ENCODE data around the gene SLC39A10. TPM values are rescaled to one million over a fixed set of nuclear protein-coding genes. Genes with fewer than 3 reads are reported as not detected.
A peak's percentile ranks its signal among the peaks of the same experiment; 100 is the strongest.

The SLC39A10 gene
- total RNA-seq, 1 donor from 2014 or later = 46.6 TPM

GRCh38 chr2:195633573-195633870 lies 23.5 kb upstream of the SLC39A10 start:
- TF ChIP-seq CTCF (IDR thresholded peaks at IDR 0.05; ENCODE audit: insufficient read depth, low read length, poor library complexity, severe bottlenecking) = no peak
- no peak for DNase-seq (ENCODE audit: low read depth)
- H3K27me3 ChIP-seq (ENCODE audit: control insufficient read depth, insufficient read depth, low read length) = no peaks in the 10 kb centered on the region
- no peak overlapping the region for H3K4me3 ChIP-seq (ENCODE audit: low read depth, low read length)
- H3K36me3 ChIP-seq (ENCODE audit: control insufficient read depth, insufficient read depth, low read length) = no peaks in the 10 kb centered on the region

- DNase-seq (ENCODE audit: low read depth) = no peak
- no peak for TF ChIP-seq CTCF (IDR thresholded peaks at IDR 0.05; ENCODE audit: insufficient read depth, low read length, poor library complexity, severe bottlenecking)
- H3K27me3 ChIP-seq (ENCODE audit: control insufficient read depth, insufficient read depth, low read length) = no peaks in the 10 kb centered on the region
- no peaks in the 10 kb centered on the region for H3K36me3 ChIP-seq (ENCODE audit: control insufficient read depth, insufficient read depth, low read length)
- H3K4me3 ChIP-seq (ENCODE audit: low read depth, low read length) = no peak overlapping the region
Observed at GRCh38 chr2:195633974-195634373, 23.1 kb upstream of the SLC39A10 start.

GRCh38 chr2:195636890-195637289 lies 20.1 kb upstream of the SLC39A10 start:
- Histone ChIP-seq H3K4me3 (ENCODE audit: low read depth, low read length) (no peak overlapping the region), H3K27me3 (ENCODE audit: control insufficient read depth, insufficient read depth, low read length) (no peaks in the 10 kb centered on the region), H3K36me3 (ENCODE audit: control insufficient read depth, insufficient read depth, low read length) (no peaks in the 10 kb centered on the region)
- no peak for TF ChIP-seq CTCF (IDR thresholded peaks at IDR 0.05; ENCODE audit: insufficient read depth, low read length, poor library complexity, severe bottlenecking)
- peak; percentile 58 for DNase-seq (ENCODE audit: low read depth)

DNA sequence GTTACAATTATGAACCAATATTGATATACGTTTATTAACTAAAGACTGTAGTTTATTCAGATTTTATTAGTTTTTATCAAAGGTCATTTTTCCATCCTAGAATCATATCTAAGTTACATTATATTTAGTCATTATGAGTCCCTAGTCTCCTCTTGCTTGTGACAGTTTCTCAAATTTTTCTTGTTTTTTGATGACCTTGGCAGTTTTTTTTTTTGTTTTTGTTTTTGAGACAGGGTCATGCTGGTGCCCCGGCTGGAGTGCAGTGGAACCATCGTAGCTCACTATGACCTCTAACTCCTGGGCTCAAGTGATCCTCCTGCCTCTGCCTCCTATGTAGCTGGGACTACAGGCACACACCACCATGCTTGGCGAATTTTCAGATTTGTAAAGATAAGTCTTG lies 18.3 kb upstream of the SLC39A10 start:
- TF ChIP-seq CTCF (IDR thresholded peaks at IDR 0.05; ENCODE audit: insufficient read depth, low read length, poor library complexity, severe bottlenecking) = no peak
- DNase-seq (ENCODE audit: low read depth) = no peak
- no peak overlapping the region for H3K4me3 ChIP-seq (ENCODE audit: low read depth, low read length)
- no peaks in the 10 kb centered on the region for H3K27me3 ChIP-seq (ENCODE audit: control insufficient read depth, insufficient read depth, low read length)
- H3K36me3 ChIP-seq (ENCODE audit: control insufficient read depth, insufficient read depth, low read length) = no peaks in the 10 kb centered on the region

GRCh38 chr2:195639238-195639858 lies 17.7 kb upstream of the SLC39A10 start:
- DNase-seq (ENCODE audit: low read depth) = no peak
- TF ChIP-seq CTCF (IDR thresholded peaks at IDR 0.05; ENCODE audit: insufficient read depth, low read length, poor library complexity, severe bottlenecking) = no peak
- H3K27me3 ChIP-seq (ENCODE audit: control insufficient read depth, insufficient read depth, low read length) = no peaks in the 10 kb centered on the region

DNA sequence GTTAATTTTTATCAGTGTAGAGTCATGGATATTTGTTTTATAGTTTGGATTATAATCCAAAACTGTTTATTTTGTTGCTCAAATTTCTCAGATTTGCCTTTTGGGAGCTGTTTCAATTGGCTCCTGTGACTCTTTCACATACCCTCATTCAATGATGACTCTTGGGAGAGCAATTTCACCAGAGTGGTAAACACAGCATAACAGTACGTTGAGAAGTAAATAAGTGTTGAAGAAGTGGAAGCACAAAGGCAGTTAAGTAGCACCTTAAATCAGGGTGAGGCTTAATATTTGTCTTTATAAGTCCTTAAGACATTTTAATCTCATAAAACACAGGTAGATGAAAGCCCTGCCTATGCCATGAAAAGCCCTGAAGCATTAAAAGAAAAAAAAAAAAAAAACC lies 17.1 kb upstream of the SLC39A10 start:
- no peak for DNase-seq (ENCODE audit: low read depth)
- Histone ChIP-seq H3K27me3 (ENCODE audit: control insufficient read depth, insufficient read depth, low read length) (no peaks in the 10 kb centered on the region), H3K36me3 (ENCODE audit: control insufficient read depth, insufficient read depth, low read length) (no peaks in the 10 kb centered on the region), H3K4me3 (ENCODE audit: low read depth, low read length) (no peak overlapping the region)
- TF ChIP-seq CTCF (IDR thresholded peaks at IDR 0.05; ENCODE audit: insufficient read depth, low read length, poor library complexity, severe bottlenecking) = no peak

More at GRCh38 chr2:195639238-195639858, 17.7 kb upstream of the SLC39A10 start:
- no peak overlapping the region for H3K4me3 ChIP-seq (ENCODE audit: low read depth, low read length)
- H3K36me3 ChIP-seq (ENCODE audit: control insufficient read depth, insufficient read depth, low read length) = no peaks in the 10 kb centered on the region

All from kidney epithelial cell (primary cell).